ENCODE results near the gene GUCY1A2.

The GUCY1A2 gene

DNA sequence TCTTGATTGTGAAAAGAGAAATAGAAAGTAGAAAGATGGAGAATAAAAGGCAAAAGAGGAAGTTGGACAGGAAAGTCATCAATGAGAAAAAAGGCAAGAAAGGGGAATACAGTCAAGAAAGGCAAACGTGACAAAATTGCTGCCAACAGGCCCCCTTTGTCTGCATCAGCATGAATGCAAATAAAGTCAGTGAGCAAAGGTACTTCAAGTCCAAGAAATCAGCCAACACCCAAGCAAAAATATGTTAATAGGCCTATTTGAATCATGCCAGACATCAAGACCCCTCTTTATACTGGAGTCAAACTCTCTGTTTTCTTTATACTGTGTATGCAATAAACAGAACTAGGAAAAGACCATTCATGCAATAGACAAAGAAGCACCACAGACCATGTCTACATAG, 34.3 kb downstream of the GUCY1A2 start:
- no peaks in the 10 kb centered on the region for H3K27me3 Mint-ChIP-seq
- no peaks in the 10 kb centered on the region for H3K9me3 Mint-ChIP-seq
- H3K4me1 Mint-ChIP-seq (ENCODE audit: low read depth), result no peaks in the 10 kb centered on the region
- H3K4me3 Mint-ChIP-seq, result no peak overlapping the region
- H3K27ac Mint-ChIP-seq, result no peak overlapping the region
- no peaks in the 10 kb centered on the region for H3K36me3 Mint-ChIP-seq (ENCODE audit: low read depth)

DNA sequence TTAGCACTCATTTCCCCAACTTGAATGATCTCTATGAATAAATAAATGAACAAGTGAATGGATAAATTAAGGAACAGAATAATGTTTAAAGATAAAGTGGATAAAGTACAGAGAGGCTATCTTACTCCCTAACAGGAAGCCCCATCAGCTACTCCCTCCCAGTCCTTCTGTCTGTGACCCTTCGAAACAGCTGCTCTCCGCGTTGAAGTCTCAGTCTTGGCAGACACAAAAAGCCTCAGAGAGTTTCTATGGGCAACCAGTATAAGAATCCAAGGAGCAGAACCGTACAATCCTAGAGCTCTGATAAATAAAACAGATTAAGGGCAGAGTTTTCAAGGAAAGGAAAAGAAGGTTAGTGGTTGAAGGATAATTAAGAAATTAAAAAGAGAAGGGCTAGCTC, 35.0 kb downstream of the GUCY1A2 start:
- Mint-ChIP-seq H3K27ac (no peak overlapping the region), H3K9me3 (no peaks in the 10 kb centered on the region), H3K27me3 (no peaks in the 10 kb centered on the region), H3K4me1 (ENCODE audit: low read depth) (no peaks in the 10 kb centered on the region), H3K4me3 (no peak overlapping the region), H3K36me3 (ENCODE audit: low read depth) (no peaks in the 10 kb centered on the region)

DNA sequence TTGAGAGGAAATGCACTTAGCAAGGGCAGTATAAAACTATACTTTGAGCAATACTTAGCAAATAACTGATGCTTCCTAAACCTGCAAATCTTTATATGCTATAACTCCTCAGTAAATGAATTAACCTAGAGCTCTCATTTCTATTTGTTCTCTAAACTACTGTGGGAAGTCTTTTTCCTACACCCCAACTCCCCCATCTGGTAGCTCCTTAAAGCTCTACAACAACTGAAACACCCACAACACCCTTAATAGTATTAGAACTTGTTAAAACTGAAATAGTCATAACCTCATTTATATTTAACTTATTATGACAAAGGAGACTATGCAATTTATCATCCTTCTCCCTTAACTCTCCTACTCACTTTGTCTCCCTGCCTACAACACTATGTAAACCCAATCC, 43.4 kb downstream of the GUCY1A2 start:
- Mint-ChIP-seq H3K27me3 (no peaks in the 10 kb centered on the region), H3K27ac (no peak overlapping the region), H3K36me3 (ENCODE audit: low read depth) (no peaks in the 10 kb centered on the region), H3K9me3 (no peaks in the 10 kb centered on the region), H3K4me1 (ENCODE audit: low read depth) (no peaks in the 10 kb centered on the region), H3K4me3 (no peak overlapping the region)

DNA sequence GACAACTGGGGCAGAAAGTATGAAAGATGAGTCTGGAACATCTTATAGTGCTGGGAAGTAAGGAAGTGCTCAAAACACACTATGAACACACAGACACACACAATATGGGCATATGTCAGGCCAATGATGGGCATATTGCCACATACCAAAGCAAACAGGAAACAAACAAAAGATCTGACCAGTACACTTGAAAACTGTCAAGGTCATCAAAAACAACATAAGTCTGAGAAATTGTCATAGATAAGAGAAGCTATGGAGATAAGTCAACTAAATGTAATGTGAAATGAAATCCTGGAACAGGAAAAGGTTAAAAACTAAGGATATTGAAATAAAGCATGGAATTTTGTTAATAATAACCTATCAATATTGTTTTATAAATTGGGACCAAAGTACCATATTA, 46.4 kb downstream of the GUCY1A2 start:
- H3K9me3 Mint-ChIP-seq, result no peaks in the 10 kb centered on the region
- H3K27ac Mint-ChIP-seq, result no peak overlapping the region
- H3K4me1 Mint-ChIP-seq (ENCODE audit: low read depth), result no peaks in the 10 kb centered on the region
- H3K36me3 Mint-ChIP-seq (ENCODE audit: low read depth), result no peaks in the 10 kb centered on the region
- H3K4me3 Mint-ChIP-seq, result no peak overlapping the region
- H3K27me3 Mint-ChIP-seq, result no peaks in the 10 kb centered on the region

DNA sequence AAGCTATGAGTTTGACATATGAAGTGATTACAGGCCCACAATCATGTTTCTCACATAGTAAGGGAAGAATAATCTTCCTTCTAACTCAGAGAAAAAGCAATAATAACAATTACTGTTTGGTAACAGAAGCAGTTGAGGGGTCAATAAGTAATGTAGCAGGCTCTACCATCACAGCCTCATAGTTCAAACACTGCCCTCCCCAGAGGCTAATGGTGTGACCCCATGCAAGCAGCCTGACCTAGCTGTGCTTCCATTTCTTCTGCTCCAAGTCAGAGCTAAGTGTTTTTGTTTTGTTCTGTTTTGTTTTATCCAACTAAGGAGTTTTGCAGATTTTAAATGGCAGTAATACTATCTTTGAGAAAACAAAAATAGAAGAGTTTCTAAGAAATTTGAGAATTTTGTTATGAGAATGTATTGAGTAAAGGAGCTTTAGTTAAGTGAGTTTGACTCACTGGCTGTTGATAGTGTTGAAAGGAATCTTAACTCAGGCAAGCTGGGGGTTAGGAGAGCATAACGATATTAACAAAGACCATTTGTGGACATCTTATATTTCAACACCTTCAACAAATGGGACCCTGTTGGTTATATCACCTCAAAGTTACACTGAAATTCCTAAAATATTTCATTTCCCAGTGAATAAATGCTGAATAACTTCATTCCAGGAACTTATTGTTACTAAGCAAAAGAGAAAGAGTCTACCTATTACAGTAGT, 48.5 kb downstream of the GUCY1A2 start:
- no peak overlapping the region for H3K4me3 Mint-ChIP-seq
- H3K27ac Mint-ChIP-seq, result no peak overlapping the region
- no peaks in the 10 kb centered on the region for H3K9me3 Mint-ChIP-seq
- H3K36me3 Mint-ChIP-seq (ENCODE audit: low read depth), result no peaks in the 10 kb centered on the region
- H3K27me3 Mint-ChIP-seq, result no peaks in the 10 kb centered on the region
- no peaks in the 10 kb centered on the region for H3K4me1 Mint-ChIP-seq (ENCODE audit: low read depth)

DNA sequence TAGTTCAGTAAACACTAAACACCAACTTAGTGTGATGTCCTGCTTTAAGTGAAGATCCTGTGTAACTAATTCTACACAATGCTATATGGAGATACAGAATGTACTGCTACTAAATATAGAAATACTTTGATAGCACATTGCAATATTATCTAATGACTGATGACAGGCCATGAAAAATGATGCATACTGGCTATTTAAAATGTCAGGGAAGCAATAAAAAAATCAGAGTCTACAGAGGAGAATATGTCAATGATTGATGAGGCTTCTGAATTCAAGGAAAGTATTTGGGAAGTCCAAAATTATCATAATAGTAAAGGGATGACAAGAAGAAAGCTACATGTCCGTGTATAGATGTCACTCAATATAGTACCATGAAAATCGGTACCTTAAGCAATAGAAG, 55.3 kb downstream of the GUCY1A2 start:
- no peak overlapping the region for H3K4me3 Mint-ChIP-seq
- H3K36me3 Mint-ChIP-seq (ENCODE audit: low read depth), result no peaks in the 10 kb centered on the region
- peaks cover 4% of the 10 kb centered on the region for H3K9me3 Mint-ChIP-seq
- H3K27me3 Mint-ChIP-seq, result no peaks in the 10 kb centered on the region
- H3K4me1 Mint-ChIP-seq (ENCODE audit: low read depth), result no peaks in the 10 kb centered on the region
- no peak overlapping the region for H3K27ac Mint-ChIP-seq

DNA sequence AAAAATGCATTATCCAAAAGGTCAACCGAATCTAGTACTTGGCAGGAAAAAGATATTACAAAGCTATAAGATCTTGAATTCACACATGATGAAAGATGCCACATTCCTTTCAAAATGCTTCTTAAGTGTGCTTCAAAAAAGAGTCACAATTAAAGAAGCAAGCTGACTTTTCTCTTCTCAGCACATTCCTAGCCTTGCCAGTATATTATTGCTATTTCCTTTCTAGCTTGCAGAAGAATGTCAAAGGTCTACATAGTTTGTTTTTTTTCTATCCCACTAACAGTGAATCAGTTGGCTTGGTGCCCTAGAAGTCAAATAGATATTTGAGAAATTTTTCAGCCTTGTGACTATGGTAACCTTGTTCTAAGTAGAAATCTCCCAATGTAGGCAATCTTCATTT, 56.8 kb downstream of the GUCY1A2 start:
- H3K4me3 Mint-ChIP-seq, result no peak overlapping the region
- no peak overlapping the region for H3K27ac Mint-ChIP-seq
- H3K9me3 Mint-ChIP-seq, result peaks cover 5% of the 10 kb centered on the region
- no peaks in the 10 kb centered on the region for H3K4me1 Mint-ChIP-seq (ENCODE audit: low read depth)
- H3K36me3 Mint-ChIP-seq (ENCODE audit: low read depth), result no peaks in the 10 kb centered on the region
- no peaks in the 10 kb centered on the region for H3K27me3 Mint-ChIP-seq

DNA sequence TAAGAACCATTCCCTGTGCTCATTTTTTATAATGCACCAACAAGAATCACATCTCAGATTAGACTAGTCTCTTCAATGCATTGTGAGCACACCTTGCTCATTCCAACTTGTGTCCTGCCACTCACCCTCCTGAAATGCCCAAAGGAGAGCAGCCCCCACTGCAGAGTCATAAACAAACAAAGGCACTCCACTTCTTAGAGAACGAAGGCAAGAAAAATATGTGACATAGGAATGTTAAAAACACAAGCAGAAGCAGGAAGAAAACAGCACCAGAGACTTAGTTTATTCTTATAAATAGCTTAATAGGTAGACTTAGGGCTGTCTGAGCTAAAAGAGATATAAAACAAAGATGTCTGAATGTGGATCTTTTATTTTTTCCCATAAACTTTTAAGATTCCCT, 57.2 kb downstream of the GUCY1A2 start:
- Mint-ChIP-seq H3K27ac (no peak overlapping the region), H3K4me1 (ENCODE audit: low read depth) (no peaks in the 10 kb centered on the region), H3K27me3 (no peaks in the 10 kb centered on the region), H3K36me3 (ENCODE audit: low read depth) (no peaks in the 10 kb centered on the region), H3K4me3 (no peak overlapping the region), H3K9me3 (peaks cover 10% of the 10 kb centered on the region)

DNA sequence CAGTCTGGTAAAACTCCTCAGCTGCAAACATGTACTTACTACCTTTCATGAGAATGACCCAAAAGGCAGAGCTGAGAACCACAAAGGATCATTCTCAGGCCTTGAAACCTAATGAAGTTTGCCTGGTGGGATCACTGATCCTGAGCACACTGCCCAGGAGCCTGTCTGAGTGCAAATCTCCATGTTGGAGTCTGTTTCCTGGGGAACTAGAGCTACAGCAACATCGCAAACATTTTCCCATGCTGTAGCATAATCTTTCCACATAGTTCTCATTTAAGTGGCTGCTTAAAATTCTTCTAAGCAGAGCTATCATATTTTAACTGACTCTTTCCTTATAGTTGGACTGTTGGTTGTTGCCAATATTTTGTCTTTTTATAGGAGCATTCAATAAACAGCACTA, 58.5 kb downstream of the GUCY1A2 start:
- no peaks in the 10 kb centered on the region for H3K4me1 Mint-ChIP-seq (ENCODE audit: low read depth)

DNA sequence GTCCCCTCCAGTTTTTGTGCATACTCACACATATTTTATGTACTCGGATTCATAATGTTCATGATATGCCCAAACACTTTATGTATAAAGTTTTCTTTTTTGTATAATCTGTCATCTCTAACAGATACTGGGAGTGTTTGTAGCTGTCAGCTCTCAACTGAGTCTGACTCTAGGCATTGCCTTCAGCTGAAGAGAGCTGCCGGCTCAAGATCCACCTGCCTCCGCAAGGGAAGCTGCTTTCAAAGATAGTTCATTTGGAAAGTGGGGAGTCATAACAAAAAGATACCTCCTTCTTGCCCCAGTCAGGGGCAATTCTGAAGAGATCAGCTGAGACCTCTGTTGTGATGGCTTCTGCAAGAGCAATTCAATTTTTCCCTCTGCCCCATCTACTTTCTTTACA, 58.9 kb downstream of the GUCY1A2 start:
- Mint-ChIP-seq H3K9me3 (peaks cover 13% of the 10 kb centered on the region), H3K36me3 (ENCODE audit: low read depth) (no peaks in the 10 kb centered on the region), H3K27me3 (no peaks in the 10 kb centered on the region), H3K4me1 (ENCODE audit: low read depth) (no peaks in the 10 kb centered on the region), H3K4me3 (no peak overlapping the region), H3K27ac (no peak overlapping the region)

More for the DNA sequence above, 58.5 kb downstream of the GUCY1A2 start:
- Mint-ChIP-seq H3K9me3 (peaks cover 13% of the 10 kb centered on the region), H3K27me3 (no peaks in the 10 kb centered on the region), H3K4me3 (no peak overlapping the region), H3K36me3 (ENCODE audit: low read depth) (no peaks in the 10 kb centered on the region), H3K27ac (no peak overlapping the region)

DNA sequence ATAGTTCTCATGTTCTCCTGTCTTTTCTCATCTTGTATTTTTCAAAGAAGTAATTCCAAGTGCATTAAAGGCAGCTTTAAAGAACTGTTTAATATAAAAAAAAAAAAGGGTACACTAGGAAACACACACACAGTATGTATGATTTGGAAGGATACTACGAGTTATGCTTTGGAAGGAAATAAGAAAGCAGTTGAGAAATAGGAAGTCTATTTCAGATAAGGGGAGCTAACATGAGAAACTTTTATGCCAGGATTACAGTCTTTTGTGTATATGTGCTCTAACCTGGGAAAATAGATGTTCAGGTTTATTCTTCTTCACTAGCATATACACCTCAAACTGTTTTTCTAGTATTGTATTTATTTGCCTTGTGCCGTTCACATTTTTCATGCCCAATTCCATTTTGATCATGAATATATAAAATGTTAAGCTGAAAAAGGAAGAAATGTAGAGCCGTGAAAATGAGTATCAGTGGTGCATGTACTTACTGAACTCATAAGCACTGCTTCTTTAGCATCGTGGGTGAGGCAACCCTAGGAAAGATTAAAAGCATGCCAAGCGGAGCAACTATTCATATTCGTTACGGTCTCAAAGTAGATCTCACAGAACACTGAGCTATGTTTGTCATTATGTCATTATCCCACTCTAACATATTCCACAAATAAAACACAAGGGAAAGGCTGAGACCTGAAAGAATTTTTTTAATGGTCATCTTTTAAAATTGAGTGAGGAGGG, 59.6 kb downstream of the GUCY1A2 start:
- H3K4me1 Mint-ChIP-seq (ENCODE audit: low read depth), result no peaks in the 10 kb centered on the region

DNA sequence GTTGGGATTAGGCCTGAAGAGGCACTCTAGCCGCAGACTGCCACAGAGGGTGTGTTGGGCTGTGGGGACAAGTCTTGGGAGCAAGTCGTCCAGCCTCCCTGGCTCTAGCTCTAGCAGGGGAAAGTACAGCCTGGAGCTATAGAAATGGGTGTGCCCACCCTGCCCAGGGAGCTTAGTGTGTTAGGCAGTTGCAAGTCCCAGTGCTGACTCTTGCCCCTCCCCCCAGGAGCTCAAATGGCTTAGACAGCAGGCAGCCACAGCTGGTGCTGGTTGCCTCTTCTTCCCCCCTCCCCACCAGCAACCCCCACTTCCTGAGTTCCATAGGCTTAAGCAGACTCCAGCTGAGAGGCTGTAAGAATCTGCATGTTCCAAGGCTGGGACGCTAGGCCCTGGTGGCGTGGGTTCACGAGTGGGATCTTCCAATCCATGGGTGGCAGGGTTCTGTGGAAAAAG, 61.2 kb downstream of the GUCY1A2 start:
- H3K4me1 Mint-ChIP-seq (ENCODE audit: low read depth), result no peaks in the 10 kb centered on the region
- peaks cover 18% of the 10 kb centered on the region for H3K9me3 Mint-ChIP-seq
- H3K27me3 Mint-ChIP-seq, result no peaks in the 10 kb centered on the region
- H3K36me3 Mint-ChIP-seq (ENCODE audit: low read depth), result no peaks in the 10 kb centered on the region
- H3K4me3 Mint-ChIP-seq, result no peak overlapping the region
- H3K27ac Mint-ChIP-seq, result no peak overlapping the region

More for the DNA sequence above, 59.6 kb downstream of the GUCY1A2 start:
- H3K9me3 Mint-ChIP-seq, result peaks cover 18% of the 10 kb centered on the region
- H3K27ac Mint-ChIP-seq, result no peak overlapping the region
- no peak overlapping the region for H3K4me3 Mint-ChIP-seq
- no peaks in the 10 kb centered on the region for H3K36me3 Mint-ChIP-seq (ENCODE audit: low read depth)
- no peaks in the 10 kb centered on the region for H3K27me3 Mint-ChIP-seq

DNA sequence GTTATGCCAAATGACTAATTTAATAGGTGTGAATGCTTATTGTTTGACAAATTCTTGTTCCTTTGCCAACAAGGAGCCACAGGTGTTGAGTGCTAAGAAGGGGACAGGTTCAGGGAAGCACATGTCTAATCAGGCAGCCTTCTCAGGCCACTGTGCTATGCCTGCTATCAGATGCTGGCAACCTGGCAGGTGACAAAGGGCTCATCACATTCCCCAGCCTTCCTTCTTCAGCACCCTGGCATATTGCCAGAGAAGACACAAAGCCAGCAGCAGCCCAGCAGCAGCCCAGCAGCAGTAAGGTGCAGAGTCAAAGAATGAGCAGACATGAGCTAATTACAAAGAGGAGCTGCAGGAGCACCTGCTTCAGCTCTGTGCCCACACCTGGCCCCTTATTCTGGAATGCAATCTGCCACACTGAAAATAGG, 68.2 kb downstream of the GUCY1A2 start:
- peaks cover 5% of the 10 kb centered on the region for H3K9me3 Mint-ChIP-seq
- no peak overlapping the region for H3K27ac Mint-ChIP-seq
- H3K4me3 Mint-ChIP-seq, result no peak overlapping the region
- no peaks in the 10 kb centered on the region for H3K36me3 Mint-ChIP-seq (ENCODE audit: low read depth)
- no peaks in the 10 kb centered on the region for H3K4me1 Mint-ChIP-seq (ENCODE audit: low read depth)
- H3K27me3 Mint-ChIP-seq, result no peaks in the 10 kb centered on the region

DNA sequence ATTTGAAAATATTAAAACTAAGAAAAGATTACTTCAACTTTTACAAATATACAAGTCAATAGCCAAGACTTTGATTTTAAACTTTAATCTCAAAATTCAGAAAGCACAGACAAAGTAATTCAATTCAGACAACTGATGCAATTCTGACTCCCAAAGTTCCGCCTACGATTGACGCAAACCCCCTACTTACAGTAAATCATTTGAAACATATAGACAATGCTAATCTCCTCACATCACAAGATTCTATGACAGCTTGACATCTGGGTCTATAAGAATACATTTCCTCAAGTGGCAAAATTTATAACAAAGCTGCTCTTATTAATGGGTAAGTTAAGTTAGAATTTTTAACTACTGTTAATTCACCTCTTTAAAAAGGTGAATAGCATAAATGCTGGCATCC, 75.2 kb downstream of the GUCY1A2 start:
- Mint-ChIP-seq H3K27ac (no peak overlapping the region), H3K27me3 (no peaks in the 10 kb centered on the region), H3K4me3 (no peak overlapping the region), H3K4me1 (ENCODE audit: low read depth) (no peaks in the 10 kb centered on the region), H3K36me3 (ENCODE audit: low read depth) (no peaks in the 10 kb centered on the region), H3K9me3 (peaks cover 5% of the 10 kb centered on the region)

DNA sequence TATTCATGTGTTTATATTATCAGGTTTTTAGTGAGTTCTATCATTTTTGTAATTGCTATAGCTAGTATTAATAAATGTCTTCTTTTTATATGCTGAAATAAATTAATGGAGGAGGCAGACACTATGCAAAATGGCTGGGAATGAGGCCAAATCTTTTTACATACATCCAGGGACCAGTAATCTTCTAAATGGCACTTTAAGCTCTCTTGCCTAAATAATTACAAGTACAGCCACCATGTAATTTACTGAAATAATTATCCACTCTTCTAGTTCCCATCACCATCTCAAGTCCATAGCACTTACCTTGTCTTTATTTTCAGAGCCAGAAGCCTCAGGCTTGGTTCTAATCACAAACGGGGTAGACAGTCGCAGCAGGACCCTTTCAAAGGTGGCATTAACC, 79.1 kb downstream of the GUCY1A2 start:
- no peaks in the 10 kb centered on the region for H3K4me1 Mint-ChIP-seq (ENCODE audit: low read depth)
- no peaks in the 10 kb centered on the region for H3K36me3 Mint-ChIP-seq (ENCODE audit: low read depth)
- H3K9me3 Mint-ChIP-seq, result peaks cover 9% of the 10 kb centered on the region
- H3K27me3 Mint-ChIP-seq, result no peaks in the 10 kb centered on the region
- H3K4me3 Mint-ChIP-seq, result no peak overlapping the region
- no peak overlapping the region for H3K27ac Mint-ChIP-seq

DNA sequence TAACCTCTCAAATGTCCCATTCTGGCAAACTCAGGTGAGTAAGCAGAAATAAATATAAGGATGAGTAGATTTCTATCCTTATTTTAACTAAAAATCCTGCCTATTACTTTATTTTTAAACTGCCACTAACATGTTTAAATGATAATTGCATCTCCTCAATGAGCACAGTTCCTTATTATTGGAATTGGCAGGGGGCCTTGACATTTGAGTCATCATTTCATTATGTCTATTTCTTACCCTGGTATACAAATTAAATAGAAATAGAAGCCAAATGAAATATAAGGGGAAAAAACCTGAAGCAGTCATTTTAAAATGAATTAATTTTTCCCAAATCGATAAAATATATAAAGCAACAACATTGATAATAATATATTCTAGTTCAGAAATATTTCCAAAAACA, 81.2 kb downstream of the GUCY1A2 start:
- Mint-ChIP-seq H3K27ac (no peak overlapping the region), H3K9me3 (peaks cover 4% of the 10 kb centered on the region), H3K27me3 (no peaks in the 10 kb centered on the region), H3K4me3 (no peak overlapping the region), H3K36me3 (ENCODE audit: low read depth) (no peaks in the 10 kb centered on the region), H3K4me1 (ENCODE audit: low read depth) (no peaks in the 10 kb centered on the region)
